IMR-90 (cell line): ENCODE data around the gene CYP27C1.

Experiments used
- CHD1 ChIP-seq: IDR thresholded peaks from 2 replicates; pipeline ENCODE4 v1.6.1; 2012; ENCODE audit warnings: low read depth, low read length, improper control_type of control experiment
- CTCF ChIP-seq: conservative IDR thresholded peaks from 2 replicates; pipeline ENCODE4 v1.5.1; 2012; ENCODE audit warnings: mild to moderate bottlenecking, low read depth, low read length, improper control_type of control experiment
- FOS ChIP-seq: fragments of 150-350 bp; IDR thresholded peaks from 2 replicates; pipeline ENCODE4 v1.6.1; 2016; ENCODE audit warnings: low read depth, low read length
- POLR2A ChIP-seq: IDR thresholded peaks from 2 replicates; pipeline ENCODE4 v1.6.1; 2012; ENCODE audit warnings: mild to moderate bottlenecking, low read depth, low read length
- RCOR1 ChIP-seq: IDR thresholded peaks from 2 replicates; pipeline ENCODE4 v1.6.1; 2012; ENCODE audit warnings: mild to moderate bottlenecking, low read length, improper control_type of control experiment; ENCODE audit not compliant: insufficient replicate concordance
- TF ChIP-seq, protein P1 (sequence below): fragments of 150-350 bp; IDR thresholded peaks from 2 replicates; pipeline ENCODE4 v1.6.1; 2017; ENCODE audit warnings: mild to moderate bottlenecking, antibody characterized with exemption, low read length, low read depth

DNA sequence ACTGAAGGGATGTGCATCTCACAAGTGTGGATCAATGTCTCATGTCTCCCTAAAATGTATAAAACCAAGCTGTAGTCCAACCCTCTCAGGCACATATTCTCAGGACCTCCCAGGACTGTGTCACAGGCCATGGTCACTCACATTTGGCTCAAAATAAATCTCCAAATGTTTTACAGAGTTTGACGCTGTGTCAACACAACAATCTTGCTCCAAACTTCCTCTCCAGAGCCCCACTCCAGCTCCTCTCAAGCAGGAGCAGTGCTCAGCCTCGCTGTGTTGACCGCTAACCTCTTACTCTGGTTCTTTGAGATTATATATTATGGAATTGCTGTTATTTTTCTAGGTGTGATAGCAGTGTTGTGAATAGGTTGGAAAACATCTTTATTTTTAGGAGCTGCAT lies 56.2 kb downstream of the CYP27C1 start:
- TF ChIP-seq POLR2A (no peak), CTCF (no peak), CHD1 (no peak), RCOR1 (no peak), FOS (no peak)
- TF ChIP-seq, protein P1, sequence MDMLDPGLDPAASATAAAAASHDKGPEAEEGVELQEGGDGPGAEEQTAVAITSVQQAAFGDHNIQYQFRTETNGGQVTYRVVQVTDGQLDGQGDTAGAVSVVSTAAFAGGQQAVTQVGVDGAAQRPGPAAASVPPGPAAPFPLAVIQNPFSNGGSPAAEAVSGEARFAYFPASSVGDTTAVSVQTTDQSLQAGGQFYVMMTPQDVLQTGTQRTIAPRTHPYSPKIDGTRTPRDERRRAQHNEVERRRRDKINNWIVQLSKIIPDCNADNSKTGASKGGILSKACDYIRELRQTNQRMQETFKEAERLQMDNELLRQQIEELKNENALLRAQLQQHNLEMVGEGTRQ, result no peak
